Stomach (tissue), 9 donors: ENCODE measurements around the gene HPD. TPM values are rescaled to one million over a fixed set of nuclear protein-coding genes. Genes with fewer than 3 reads are reported as not detected.
"Not testable (repeated sequence)": the region's sequence is repeated elsewhere in the genome, so short reads cannot be mapped to it uniquely, and the experiment has no call there.

ENCODE experiments used
- DNase-seq, 2 donors: peaks; one replicate each; pipeline versions ENCODE4 v3.0.0 to v3.0.0-alpha.2; 2013 to 2019
- H3K27ac ChIP-seq, 5 donors: fragments of 200-600 bp in 4 of 5; sonication (generic) in 4 of 5; one replicate each; pipeline ENCODE4 v1.5.1; 2013 to 2019; ENCODE audit warnings: mild to moderate bottlenecking in 1 of 5, moderate library complexity in 1 of 5
- H3K27me3 ChIP-seq, 3 donors: fragments of 200-600 bp; sonication (generic); one replicate each; pipeline ENCODE4 v1.5.1; 2017 to 2019; ENCODE audit warnings: mixed run types in 1 of 3
- H3K36me3 ChIP-seq, 4 donors: fragments of 200-600 bp; sonication (generic); 1 replicate in 3 of 4; 2 replicates in 1 of 4; pipeline ENCODE4 v1.5.1; 2016 to 2019
- H3K4me1 ChIP-seq, 4 donors: fragments of 200-600 bp; sonication (generic); one replicate each; pipeline ENCODE4 v1.5.1; 2016 to 2019
- H3K4me3 ChIP-seq, 4 donors: fragments of 200-600 bp; sonication (generic) in 3 of 4; one replicate each; pipeline ENCODE4 v1.5.1; 2016 to 2019; ENCODE audit warnings: mild to moderate bottlenecking in 1 of 4
- H3K9me3 ChIP-seq, 4 donors: fragments of 200-600 bp; sonication (generic); one replicate each; pipeline ENCODE4 v1.5.1; 2016 to 2019
- EP300 ChIP-seq: sonication (generic); formaldehyde crosslinking; IDR thresholded peaks from one replicate; pipeline ENCODE4 v1.6.1; 2017; ENCODE audit warnings: antibody characterized with exemption
- POLR2A ChIP-seq, 4 donors: fragments of 450-650 bp; IDR thresholded peaks; one replicate each; pipeline ENCODE4 v1.6.1; 2016; ENCODE audit warnings: antibody characterized with exemption in 4 of 4, control low read depth in 2 of 4, mild to moderate bottlenecking in 1 of 4, moderate library complexity in 1 of 4
- POLR2AphosphoS5 ChIP-seq, 3 donors: sonication (generic); formaldehyde crosslinking; IDR thresholded peaks; one replicate each; pipeline ENCODE4 v1.6.1; 2016; ENCODE audit warnings: antibody characterized with exemption in 3 of 3
- WGBS, 5 donors: extraction: QIAGEN DNeasy Blood & Tissue Kit in 3 of 5; methylation state at CpG; one replicate each; pipeline versions ENCODE4 v1.1.5 to v1.1.7; 2013 to 2018; 5-methylcytosine and 5-hydroxymethylcytosine counted together
- intact Hi-C: fragments of 100-400 bp; cut with DNase I; formaldehyde crosslinking; loops from one replicate; pipeline ENCODE4 v1.15.1; 2023; ENCODE audit warnings: low total_unique reads
- polyA plus RNA-seq, 3 donors: library from polyadenylated mRNA; stranded (reverse); fragments of 200-250 nt; gene quantifications; one replicate each; pipeline ENCODE4 v1.2.3, GENCODE V29; 2013
- total RNA-seq, 5 donors: library from RNA; depleted of rRNA; stranded (reverse); fragments of >200 nt; gene quantifications; one replicate each; pipeline versions ENCODE4 v1.1.0 to v1.2.3, GENCODE V29; 2014 to 2016
- TF ChIP-seq, protein P1 (sequence below), 7 experiments: fragments of 450-650 bp in 4 of 7; fragments of 200-600 bp in 3 of 7; sonication (generic) in 3 of 7; IDR thresholded peaks; one replicate each; pipeline ENCODE4 v1.5.1; 2016 to 2019; ENCODE audit warnings: antibody characterized with exemption in 7 of 7, control low read depth in 2 of 7, mild to moderate bottlenecking in 1 of 7
- donor health status: healthy with polysubstance abuse.
- donor health status: Bipolar disorder and iron deficiency.
- donor health status: healthy.

Gene HPD
- total and polyA plus RNA-seq, 8 donors = 0.40 to 3.1 (median 0.73) TPM; not detected in 5

GRCh38 chr12:121889274-121889624 is 30.6 kb upstream of the HPD start:
- H3K4me1 ChIP-seq = peaks cover 29 to 57% (median 52%) of the 10 kb centered on the region in 4 donors
- intact Hi-C loops = no loop called here
- WGBS, 5 donors = 0 to 3% (median 2%) methylated on average over 7 of the region's 7 CpGs
- no peak for TF ChIP-seq EP300
- TF ChIP-seq, protein P1, sequence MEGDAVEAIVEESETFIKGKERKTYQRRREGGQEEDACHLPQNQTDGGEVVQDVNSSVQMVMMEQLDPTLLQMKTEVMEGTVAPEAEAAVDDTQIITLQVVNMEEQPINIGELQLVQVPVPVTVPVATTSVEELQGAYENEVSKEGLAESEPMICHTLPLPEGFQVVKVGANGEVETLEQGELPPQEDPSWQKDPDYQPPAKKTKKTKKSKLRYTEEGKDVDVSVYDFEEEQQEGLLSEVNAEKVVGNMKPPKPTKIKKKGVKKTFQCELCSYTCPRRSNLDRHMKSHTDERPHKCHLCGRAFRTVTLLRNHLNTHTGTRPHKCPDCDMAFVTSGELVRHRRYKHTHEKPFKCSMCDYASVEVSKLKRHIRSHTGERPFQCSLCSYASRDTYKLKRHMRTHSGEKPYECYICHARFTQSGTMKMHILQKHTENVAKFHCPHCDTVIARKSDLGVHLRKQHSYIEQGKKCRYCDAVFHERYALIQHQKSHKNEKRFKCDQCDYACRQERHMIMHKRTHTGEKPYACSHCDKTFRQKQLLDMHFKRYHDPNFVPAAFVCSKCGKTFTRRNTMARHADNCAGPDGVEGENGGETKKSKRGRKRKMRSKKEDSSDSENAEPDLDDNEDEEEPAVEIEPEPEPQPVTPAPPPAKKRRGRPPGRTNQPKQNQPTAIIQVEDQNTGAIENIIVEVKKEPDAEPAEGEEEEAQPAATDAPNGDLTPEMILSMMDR (IDR thresholded peaks at IDR 0.05) = no peak
- TF ChIP-seq POLR2A (IDR thresholded peaks at IDR 0.05) = no peak
- no peak for TF ChIP-seq POLR2AphosphoS5 (IDR thresholded peaks at IDR 0.05)
- peak overlapping the region; percentile 94 to 98 (median 97) for H3K27ac ChIP-seq
- H3K9me3 ChIP-seq = no peaks in the 10 kb centered on the region
- no peak for DNase-seq
- H3K36me3 ChIP-seq = peaks cover 0 to 23% (median 20%) of the 10 kb centered on the region in 4 donors
- no peaks in the 10 kb centered on the region for H3K27me3 ChIP-seq
- peak overlapping the region; percentile 63 to 82 (median 73) for H3K4me3 ChIP-seq

- H3K36me3 ChIP-seq = peaks cover 0 to 23% (median 20%) of the 10 kb centered on the region in 4 donors
- DNase-seq = peak; percentile 99
- whole genome bisulfite sequencing, 5 donors = 0 to 1% (median 1%) methylated on average over 36 to 67 of the region's 67 CpGs
- no peaks in the 10 kb centered on the region for H3K27me3 ChIP-seq
- H3K4me1 ChIP-seq = peaks cover 24 to 51% (median 47%) of the 10 kb centered on the region in 4 donors
- H3K4me3 ChIP-seq = peak within 1 kb of the TSS; percentile 63 to 82 (median 73)
- no peaks in the 10 kb centered on the region for H3K9me3 ChIP-seq
- TF ChIP-seq POLR2AphosphoS5 (IDR thresholded peaks at IDR 0.05) (peak; percentile 86 to 97 (median 87)), EP300 (peak; percentile 19), POLR2A (IDR thresholded peaks at IDR 0.05) (peak in 1 of 4 donors; percentile 9)
- TF ChIP-seq, protein P1 (IDR thresholded peaks at IDR 0.05) = peak in 5 of 7 experiments; percentile 20 to 62 (median 40)
- peak within 1 kb of the TSS; percentile 94 to 98 (median 97) for H3K27ac ChIP-seq
- intact Hi-C loops = no loop called here
Observed at GRCh38 chr12:121888478-121889273, 30.0 kb upstream of the HPD start, which contains the start of gene PSMD9. PSMD9 (plus strand) TSS chr12:121888790; CDS start chr12:121888857, 67 bp downstream.

GRCh38 chr12:121888083-121888477 is 29.4 kb upstream of the HPD start:
- no peak for TF ChIP-seq POLR2AphosphoS5 (IDR thresholded peaks at IDR 0.05)
- no peak for TF ChIP-seq EP300
- TF ChIP-seq, protein P1 (IDR thresholded peaks at IDR 0.05) = peak in 1 of 7 experiments; percentile 48
- peak overlapping the region; percentile 94 to 98 (median 97) for H3K27ac ChIP-seq
- peak overlapping the region; percentile 63 to 82 (median 73) for H3K4me3 ChIP-seq
- peaks cover 0 to 20% (median 18%) of the 10 kb centered on the region in 4 donors for H3K36me3 ChIP-seq
- H3K27me3 ChIP-seq = no peaks in the 10 kb centered on the region
- 50 to 54% (median 50%) methylated on average over 6 of the region's 6 CpGs for WGBS, 5 donors
- no peak for DNase-seq
- H3K4me1 ChIP-seq = peaks cover 18 to 45% (median 42%) of the 10 kb centered on the region in 4 donors
- no peaks in the 10 kb centered on the region for H3K9me3 ChIP-seq
- intact Hi-C loops = no loop called here

DNA sequence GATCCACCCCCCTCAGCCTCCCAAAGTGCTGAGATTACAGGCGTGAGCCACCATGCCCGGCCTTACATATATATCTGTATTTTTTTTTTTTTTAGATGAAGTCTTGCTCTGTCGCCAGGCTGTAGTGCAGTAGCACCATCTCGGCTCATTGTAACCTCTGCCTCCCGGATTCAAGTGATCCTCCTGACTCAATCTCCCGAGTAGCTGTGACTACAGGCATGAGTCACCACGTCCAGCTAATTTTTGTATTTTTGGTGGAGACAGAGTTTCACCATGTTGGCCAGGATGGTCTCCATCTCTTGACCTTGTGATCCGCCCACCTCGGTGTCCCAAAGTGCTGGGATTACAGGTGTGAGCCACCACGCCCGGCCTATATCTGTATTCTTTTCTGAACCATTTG is 26.5 kb upstream of the HPD start:
- DNase-seq, intact Hi-C loops: not testable (repeated sequence)

GRCh38 chr12:121883315-121883660 is 24.6 kb upstream of the HPD start:
- no peak for TF ChIP-seq EP300
- TF ChIP-seq, protein P1 (IDR thresholded peaks at IDR 0.05) = no peak
- TF ChIP-seq POLR2AphosphoS5 (IDR thresholded peaks at IDR 0.05) = no peak
- no peak for TF ChIP-seq POLR2A (IDR thresholded peaks at IDR 0.05)
- H3K4me3 ChIP-seq = no peak overlapping the region
- H3K4me1 ChIP-seq = peaks cover 0 to 7% (median 5%) of the 10 kb centered on the region in 4 donors
- DNase-seq = peak in 1 of 2 donors; percentile 26
- H3K9me3 ChIP-seq = no peaks in the 10 kb centered on the region
- H3K36me3 ChIP-seq = no peaks in the 10 kb centered on the region
- H3K27ac ChIP-seq = no peak overlapping the region
- intact Hi-C loops = no loop called here
- 32 to 51% (median 40%) methylated on average over 4 of the region's 4 CpGs for WGBS, 5 donors
- no peaks in the 10 kb centered on the region for H3K27me3 ChIP-seq

More for the DNA sequence above, 26.5 kb upstream of the HPD start:
- WGBS, 5 donors = 83 to 86% (median 85%) methylated on average over 11 of the region's 11 CpGs
- not testable (repeated sequence) for H3K9me3 ChIP-seq, H3K36me3 ChIP-seq, H3K4me3 ChIP-seq, H3K27ac ChIP-seq, H3K27me3 ChIP-seq
- H3K4me1 ChIP-seq = peaks cover 8 to 19% (median 17%) of the 10 kb centered on the region in 4 donors

DNA sequence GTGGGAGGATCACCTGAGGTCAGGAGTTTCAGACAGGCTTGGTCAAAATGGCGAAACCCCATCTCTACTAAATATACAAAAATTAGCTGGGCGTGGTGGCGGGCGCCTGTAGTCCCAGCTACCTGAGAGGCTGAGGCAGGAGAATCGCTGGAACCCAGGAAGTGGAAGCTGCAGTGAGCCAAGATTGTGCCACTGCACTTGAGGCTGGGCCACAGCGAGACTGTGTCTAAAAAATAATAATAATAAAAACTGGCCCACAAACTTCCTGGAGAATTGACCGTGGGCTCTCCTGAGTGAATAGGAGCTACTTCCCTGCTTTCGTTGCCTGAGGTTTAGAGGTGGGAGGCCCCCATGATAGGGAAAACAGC is 17.4 kb upstream of the HPD start:
- H3K9me3 ChIP-seq, DNase-seq, H3K4me3 ChIP-seq, intact Hi-C loops, H3K36me3 ChIP-seq, H3K27me3 ChIP-seq, H3K27ac ChIP-seq: not testable (repeated sequence)
- 89 to 95% (median 94%) methylated on average over 8 of the region's 8 CpGs for WGBS, 5 donors
- peaks cover 0 to 14% (median 9%) of the 10 kb centered on the region in 4 donors for H3K4me1 ChIP-seq
